Anterior cingulate cortex (tissue), 58 donors: ENCODE data around the gene CENPU.
"Not testable (repeated sequence)": the region's sequence is repeated elsewhere in the genome, so short reads cannot be mapped to it uniquely, and the experiment has no call there.

Source experiments
- DNase-seq, 58 donors: peaks; one replicate each; lab custom pipeline; 2025; lab: John Stamatoyannopoulos, UW

Gene CENPU

DNA sequence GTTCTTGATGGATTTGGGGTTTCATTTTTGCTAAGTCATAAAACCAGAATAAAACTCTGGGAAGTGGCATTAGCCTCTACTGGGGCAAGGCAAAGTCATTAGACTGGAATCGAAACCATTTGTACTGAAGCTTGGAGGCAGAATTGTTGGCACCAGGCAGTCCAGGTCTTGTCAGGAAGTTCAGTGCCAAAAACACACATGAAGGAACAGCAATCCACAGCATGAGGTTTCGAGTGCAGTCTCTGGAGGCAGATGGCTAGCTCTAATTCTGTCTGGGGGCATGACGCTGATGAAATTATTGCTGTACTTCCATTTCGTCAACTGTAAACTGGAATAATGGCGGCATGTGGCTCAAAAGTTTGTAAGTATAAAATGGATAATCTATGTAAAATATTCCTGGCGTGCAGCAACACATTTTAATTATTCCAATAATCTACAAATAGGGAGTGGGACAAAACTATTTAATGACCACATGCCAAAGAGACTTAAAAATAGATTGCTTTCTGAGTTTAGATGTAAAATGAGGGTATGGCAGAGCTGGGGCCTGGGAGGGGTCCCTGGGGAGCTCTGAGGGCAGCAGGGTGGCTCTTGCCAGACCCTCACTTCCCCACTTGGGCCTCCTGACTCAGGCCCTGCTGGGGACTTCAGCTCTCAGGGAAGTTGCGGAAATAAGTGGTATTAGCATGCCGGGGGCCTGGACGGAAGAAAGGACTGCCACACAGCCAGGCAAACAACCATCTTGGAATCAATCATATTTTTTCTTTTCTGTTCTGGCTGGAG is 18.8 kb upstream of the CENPU start:
- no peak for DNase-seq

DNA sequence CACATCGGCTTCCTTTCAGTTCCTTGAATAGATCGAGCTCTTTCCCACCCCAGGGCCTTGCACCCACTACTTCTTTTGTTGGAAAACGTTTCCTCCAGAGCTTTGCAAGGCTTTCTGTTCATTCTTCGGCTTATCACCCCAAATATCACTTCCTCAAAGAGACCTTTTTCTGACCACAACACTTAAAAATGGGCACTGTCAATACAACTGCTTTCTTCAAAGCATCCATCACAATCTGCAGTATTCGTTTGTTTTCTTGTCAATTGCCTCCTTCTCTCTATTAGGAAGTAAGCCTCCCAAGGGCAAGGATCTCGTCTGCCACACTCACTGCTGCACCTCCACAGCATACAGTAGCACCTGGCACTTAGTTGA is 17.7 kb upstream of the CENPU start:
- no peak for DNase-seq

DNA sequence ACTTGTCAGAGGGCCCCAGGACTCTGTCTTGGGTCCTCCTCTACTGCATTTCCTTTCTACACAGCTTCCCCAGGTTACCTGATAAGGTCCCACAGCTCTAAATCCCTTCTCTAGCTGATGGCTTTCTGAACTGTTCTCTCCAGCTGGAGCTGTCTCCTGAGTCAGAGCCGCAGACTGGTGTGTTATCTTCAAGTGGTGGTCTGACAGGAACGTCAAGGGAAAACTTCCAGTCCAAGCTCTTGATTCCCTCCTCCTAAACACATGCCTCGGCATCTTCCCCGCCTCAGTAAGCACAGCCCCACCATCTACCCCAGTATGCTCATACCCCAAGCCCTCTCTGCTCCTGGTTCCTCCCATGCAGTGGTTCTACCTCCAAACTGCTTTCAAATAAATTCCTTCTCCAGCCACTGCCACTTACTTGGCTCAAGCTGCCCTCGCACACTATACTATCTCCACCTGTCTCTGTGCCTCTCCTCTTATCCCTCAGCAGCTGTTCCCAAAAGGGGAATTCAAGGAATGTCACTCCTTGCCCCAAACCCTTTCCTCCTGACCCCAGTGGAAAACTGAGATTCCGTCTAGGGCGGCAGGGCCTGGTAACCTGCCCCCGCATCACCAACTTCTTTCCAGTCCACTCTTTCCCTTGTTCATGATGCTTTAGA is 17.2 kb upstream of the CENPU start:
- no peak for DNase-seq

DNA sequence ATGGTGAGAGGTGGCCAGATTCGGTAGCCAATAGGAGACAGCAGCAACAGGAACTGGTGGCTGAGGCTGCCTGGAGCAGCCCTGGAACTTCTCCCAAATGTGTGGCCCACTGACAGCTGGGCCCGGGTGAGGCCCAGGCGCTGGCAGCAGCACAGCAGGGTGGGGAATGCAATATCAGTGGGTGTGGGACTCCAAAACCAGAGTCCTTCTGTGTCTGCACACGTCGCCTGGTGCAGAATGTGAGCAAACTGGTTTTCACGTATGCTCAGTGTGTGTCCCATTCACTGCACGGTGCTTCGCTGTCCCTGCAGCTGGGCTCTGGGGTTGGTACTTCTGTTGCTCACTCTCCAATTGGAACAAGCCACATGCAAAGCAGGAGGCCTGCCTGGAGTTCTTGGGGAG is 14.4 kb upstream of the CENPU start:
- DNase-seq = peak in 1 of 58 donors; percentile 14

DNA sequence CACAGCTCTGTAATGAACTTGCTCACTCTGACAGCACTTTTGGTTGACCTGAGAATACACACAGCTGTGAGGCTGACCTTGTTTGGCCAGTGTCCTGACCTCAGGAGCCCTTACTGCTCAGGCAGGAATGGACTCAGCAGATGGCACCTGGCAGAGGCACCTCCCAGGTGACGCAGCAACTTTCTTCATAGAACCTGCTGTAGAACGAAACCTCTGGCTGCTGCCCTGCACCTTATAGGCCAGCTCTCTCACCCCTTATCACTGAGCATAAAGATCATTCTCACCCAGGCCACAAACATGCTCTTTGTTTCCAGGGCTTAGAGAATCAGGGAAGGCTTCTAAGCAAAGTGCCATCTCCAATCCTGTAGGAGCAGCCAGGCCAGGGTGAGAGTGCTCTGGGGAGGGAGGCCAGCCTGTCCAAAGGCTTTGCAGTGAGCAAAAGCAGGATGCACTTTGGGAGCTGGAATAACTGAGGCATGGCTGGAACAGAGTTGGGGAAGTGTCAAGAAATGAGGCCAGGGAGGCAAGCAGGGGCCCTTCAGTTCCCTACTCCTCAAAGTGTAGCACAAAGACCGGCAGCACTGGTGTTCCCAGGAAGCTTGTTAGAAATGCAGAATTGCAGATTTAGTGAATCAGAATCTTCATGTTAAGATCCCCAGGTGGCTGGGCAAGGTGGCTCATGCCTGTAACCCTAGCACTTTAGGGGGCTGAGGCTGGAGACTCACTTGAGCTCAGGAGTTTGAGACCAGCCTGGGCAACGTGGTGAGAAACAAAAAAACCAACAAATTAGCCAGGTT is 13.3 kb upstream of the CENPU start:
- no peak for DNase-seq

DNA sequence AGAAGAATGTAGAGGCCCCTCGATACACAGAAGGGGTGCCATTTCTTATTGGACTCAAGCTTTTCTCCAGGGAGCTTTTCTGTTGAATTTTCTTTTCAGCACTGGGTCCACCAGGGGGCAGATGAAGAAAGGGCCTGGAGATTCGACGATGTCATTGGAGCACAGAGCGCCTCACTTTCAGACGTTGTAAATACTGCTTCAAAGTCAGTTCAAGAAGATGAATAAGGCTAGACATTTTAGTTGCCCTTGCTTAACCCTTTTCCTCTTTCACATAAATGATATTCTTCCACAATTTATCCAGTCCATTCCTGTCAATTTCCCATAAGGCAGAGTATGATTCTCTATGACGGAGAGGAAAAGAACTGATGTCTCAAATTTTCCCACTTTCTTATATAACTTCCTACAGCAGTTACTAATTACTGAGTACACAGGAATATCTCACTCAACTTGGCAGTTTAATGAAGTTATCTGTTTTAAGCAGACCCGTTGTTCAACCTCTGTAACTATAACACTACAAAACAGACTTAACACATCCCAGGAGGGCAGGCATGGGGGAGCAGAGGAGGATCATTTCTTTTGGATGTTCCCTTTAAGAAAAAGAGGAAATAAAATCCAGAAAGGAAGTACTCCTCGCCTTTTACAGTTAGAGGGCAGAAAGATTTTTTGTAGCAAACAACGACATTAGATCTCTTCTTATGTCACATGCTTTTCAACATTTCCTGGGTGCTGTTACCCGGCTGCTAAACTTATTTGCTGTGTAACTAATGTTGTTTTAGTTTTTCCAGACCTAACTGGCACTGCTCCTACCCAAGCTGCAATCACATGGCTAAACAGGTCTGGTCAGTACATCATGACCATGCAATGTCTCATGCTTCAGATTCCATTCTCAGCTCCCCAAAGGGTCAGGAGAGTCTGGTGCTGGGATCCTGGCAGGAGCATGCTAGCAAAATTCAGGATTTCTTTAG is 12.2 kb upstream of the CENPU start:
- peak in 47 of 58 donors; percentile 3 to 76 (median 37) for DNase-seq

DNA sequence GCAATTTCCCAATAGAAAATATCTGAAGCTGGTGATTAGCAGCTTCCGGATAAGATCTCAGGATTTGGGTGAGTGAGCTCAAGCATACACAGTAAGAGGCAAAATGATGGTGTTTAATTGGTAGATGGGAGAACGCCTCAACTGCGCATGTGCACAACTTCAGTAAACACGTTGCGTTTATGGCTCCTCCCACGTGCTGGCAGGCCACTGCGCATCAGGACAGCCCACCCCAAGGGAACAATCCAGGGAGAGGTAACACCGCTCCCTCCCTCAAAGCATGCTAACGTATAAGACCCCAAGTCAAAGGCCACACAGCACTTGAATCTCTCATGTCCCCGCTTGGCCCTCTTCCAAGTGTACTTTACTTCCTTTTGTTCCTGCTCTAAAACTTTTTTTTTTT is 10.3 kb upstream of the CENPU start:
- DNase-seq = no peak

DNA sequence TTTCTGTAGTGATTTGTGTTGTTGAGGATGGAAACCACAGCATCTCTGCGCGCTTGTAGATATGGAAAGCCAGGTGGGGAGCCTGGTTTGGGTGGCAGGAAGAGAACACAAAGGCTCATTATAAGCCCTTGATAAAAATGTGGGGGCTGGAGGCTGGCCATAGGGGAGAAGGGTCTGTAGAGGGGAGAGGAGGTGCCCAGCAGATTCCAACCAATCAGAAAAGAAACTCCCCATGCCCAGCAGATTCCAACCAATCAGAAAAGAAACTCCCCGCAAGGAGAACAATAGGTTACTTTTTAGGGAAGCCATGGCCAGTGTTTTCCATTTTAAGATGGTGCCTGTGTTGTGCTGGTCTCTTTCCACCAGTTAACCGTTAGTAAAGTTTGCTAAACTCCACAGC is 9.8 kb upstream of the CENPU start:
- DNase-seq = no peak

DNA sequence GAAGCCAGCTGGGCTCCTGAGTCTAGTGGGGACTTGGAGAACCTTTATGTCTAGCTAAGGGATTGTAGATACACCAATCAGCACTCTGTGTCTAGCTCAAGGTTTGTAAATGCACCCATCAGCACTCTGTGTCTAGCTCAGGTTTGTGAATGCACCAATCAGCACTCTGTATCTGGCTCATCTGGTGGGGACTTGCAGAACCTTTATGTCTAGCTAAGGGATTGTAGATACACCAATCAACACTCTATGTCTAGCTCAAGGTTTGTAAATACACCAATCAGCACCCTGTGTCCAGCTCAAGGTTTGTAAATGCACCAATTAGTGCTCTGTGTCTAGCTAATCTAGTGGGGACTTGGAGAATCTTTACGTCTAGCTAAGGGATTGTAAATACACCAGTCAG is 7.8 kb upstream of the CENPU start:
- not testable (repeated sequence) for DNase-seq

DNA sequence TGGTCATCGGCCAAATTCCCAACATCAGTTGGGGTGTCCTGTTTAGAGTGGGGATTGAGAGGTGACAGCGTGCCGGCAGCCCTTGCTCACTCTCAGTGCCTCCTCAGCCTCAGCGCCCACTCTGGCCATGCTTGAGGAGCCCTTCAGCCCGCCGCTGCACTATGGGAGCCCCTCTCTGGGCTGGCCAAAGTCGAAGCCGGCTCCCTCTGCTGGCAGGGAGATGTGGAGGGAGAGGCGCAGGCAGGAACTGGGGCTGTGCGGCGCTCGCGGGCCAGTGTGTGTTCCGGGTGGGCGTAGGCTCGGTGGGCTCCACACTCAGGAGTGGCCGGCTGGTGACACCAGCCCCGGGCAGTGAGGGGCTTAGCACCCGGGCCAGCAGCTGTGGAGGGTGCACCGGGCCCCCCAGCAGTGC is 7.1 kb upstream of the CENPU start:
- DNase-seq = no peak

DNA sequence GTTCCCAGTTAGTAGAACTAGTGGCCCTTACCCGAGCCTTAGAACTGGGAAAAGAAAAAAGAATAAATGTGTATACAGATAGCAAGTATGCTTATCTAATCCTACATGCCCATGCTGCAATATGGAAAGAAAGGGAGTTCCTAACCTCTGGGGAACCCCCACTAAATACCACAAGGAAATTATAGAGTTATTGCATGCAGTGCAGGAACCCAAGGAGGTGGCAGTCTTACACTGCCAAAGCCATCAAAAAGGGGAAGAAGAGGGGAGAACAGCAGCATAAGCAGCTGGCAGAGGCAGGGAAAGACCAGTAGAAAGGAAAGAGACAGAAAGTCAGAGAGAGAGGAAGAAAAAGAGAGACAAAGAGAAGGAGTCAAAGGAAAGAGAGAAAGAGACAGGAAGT is 5.7 kb upstream of the CENPU start:
- DNase-seq = not testable (repeated sequence)

DNA sequence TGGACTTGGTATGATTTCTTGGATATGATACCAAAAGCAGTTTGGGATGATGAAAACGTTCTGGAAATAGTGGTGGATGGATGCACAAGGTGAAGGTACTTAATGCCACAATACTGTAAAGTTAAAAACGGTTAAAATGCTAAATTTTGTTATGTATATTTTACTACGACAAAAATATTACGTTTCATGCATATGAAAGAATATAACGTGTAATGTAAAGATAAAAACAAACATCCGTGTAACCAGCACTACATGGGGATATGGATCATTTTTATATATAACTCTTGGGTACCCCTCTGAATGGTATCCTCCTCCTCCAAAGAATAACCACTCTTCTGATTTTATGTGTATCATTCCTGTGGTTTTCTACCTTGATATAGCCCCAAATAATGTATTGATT is 862 bp upstream of the CENPU start:
- DNase-seq = no peak

DNA sequence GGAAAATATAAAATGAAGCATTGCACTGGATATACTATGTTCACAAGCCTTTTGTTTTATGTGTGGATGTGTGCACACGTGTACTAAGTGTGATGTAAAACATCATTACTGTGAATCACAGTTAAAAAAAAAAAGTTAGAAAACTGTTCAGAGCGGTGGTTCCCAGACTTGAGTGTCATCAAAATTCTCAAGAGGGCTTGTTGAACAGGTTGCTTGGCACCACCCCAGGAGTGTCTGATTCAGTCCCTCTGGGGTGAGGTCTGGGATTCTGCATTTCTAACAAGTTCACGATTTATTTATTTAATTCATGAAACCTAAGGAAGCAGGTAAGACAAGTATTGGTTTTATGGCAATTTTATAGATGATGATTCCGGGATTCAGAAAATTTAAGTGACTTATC is 1.8 kb downstream of the CENPU start:
- no peak for DNase-seq

DNA sequence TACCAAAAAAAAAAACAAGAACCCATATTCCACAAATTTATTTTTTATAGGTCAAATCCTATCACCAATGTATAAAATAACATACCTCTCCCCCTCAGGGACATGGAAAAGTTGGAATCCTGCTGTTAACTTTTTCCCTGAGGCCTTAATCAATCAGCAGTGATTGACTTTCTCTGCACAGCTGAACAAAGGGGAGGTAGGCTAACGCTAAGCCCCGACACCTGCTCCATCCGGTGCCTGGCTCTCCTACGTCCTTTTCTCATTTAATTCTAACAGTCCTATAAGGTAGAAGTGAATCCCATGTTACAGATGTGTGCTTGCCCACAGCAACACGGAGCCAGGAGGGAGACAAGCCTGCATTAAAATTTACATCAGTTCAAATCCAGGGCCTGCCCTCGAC is 2.8 kb downstream of the CENPU start:
- no peak for DNase-seq

DNA sequence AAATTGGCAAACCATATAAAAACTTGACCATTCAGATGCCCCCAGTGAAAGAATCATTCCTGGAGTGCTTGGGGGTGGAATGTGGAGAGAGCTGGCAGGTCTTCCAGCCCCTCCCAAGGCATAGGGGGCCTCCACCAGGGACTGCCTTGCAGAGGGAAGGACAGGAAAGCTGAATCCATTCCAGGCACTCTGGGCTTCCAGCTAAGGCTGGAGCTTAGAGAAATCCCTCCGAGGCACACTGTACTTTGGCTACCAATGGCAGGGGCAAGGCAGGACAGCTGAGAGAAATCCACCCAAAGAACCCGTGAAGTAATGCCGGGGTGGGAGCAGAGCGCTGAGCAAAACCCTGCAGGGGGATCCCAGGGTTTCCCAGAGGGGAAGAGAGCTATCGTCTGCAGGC is 4.0 kb downstream of the CENPU start:
- no peak for DNase-seq

DNA sequence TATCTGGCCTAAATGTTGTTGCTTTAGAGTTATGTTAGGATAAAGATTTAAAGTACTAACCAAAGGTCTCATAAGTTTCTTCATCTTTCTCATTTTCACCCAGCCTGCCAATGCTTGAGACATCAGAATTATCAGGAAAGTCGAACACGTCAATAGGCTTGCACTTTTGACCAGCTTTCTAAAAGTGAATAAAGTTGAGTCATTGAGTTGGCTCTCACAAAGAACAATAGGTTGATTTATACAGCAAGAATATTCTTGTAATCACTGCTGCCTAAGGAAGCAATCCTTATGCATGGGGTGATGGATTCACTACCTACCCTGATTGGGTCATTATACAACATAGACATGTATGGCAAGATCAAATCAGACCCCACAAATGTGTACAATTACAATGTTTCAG is 5.0 kb downstream of the CENPU start:
- DNase-seq = no peak

DNA sequence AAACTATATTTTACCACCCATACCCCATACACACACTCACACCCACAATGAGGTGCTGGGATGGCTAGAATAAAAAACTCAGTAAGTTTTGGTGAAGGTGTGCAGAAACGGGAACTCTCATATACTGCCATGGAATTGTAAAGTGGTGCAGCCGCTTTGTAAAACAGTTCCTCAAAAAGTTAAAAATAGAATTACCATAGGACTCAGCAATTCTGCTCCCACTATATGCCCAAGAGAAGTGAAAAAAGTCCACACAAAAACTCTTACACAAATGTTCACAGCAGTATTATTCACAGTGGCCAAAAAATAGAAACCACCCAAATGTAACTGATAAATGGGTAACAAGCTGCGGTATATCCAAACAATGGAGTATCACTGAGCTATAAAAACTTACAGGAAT is 6.5 kb downstream of the CENPU start:
- no peak for DNase-seq

DNA sequence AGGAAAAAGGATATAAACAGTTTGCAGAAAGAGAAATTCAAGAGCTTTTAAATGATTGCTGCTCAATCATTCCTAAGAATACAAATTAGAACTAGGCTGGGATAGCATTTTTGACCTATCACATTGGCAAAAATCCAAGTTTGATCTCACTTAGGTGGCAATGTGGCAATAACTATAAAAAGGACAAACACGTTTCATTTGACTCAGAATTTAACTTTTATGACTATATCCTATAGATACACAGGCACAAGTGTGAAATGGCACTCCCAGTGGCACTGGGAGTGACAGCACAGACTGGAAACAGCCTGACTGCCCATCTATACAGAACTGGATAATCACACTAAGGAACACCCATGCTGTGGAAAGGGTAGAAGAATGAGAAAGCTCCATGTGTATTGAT is 11.1 kb downstream of the CENPU start:
- no peak for DNase-seq

DNA sequence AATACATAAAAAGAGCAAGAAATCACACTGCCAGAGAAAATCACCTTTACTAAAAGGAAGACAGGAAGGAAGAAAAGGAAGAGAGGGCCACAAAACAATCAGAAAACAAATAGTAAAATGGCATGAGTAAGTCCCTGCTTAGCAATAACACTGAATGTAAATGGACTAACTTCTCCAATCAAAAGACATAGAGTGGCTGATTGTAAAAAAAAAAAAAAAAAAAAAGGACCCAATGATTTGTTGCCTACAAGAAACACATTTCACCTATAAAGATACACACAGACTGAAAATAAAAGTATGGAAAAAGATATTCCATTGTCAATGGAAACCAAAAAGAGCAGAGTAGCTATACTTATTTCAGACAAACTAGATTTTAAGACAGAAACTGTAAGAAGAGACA is 12.6 kb downstream of the CENPU start:
- DNase-seq = no peak

DNA sequence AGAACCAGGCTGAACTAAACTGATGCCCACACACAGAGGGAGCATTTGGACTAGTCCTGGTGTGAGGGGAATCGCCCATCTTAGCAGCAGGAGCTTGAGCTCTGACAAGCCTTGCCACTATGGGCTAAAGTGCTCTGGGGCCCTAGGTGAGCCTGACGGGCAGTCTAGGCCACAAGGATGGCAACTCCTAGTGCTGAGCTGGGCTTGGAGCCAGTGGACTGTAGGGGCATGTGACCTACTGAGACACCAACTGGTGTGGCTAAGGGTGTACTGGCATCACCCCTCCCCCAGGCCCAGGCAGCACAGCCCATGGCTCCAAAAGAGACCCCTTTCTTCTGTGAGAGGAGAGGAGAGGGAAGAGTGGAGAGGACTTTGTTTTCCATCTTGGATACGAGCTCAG is 14.5 kb downstream of the CENPU start:
- DNase-seq = no peak
